Measurements from ENCODE around the gene MAPK4. TPM values are rescaled to one million over a fixed set of nuclear protein-coding genes. Genes with fewer than 3 reads are reported as not detected.

MAPK4 gene
- total RNA-seq, 1 donor from 2014 or later: 30.3 TPM

GRCh38 chr18:50654658-50655550 lies 95.0 kb downstream of the MAPK4 start:
- peak; percentile 46 for DNase-seq

GRCh38 chr18:50656396-50656795 lies 96.5 kb downstream of the MAPK4 start:
- no peak for DNase-seq

GRCh38 chr18:50656841-50657470 lies 97.1 kb downstream of the MAPK4 start:
- DNase-seq: no peak

GRCh38 chr18:50658601-50659000 lies 98.7 kb downstream of the MAPK4 start:
- DNase-seq: no peak

DNA sequence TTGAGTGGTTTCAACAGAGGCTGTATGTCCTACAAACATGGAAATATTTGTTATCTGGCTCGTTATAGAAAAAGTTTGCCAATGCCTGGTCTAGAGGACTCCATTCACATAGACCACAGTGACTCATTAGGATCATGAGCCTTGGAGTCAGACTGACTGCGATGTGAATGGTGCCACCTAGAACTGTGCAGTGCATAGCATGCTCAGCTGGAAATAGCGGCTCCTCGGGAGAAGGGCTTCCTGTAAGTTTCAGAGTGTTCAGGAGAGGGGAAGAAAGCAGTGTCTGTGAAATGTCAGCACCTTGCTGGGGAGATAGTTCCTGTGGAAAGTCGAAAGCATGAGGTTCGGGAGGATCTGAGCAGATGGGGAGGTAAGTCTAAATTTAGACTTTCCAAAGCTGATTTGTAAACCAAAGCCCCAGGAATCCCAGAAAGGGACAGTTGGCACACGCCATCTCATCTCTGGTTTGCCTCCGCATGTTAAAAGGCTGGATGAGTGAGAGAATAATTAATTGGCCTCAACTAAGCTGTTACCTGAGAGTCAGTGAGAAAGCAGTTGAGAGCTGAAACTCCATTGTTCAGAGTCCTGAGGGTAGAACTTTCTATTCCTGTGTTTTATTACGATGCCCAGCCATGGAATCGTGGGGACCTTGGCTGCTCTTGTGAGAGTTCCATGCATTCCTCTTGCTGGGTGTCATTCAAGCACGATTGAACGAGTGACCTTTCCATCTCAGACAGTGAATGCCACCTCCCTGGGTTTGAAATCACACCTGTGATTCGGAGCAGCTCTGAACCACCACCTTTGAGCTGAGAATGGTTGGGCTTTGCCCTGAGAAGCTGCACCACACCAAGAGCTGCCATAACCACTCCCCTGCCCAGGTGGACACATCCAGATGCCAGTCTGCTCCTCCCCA lies 99.5 kb downstream of the MAPK4 start:
- peak; percentile 58 for DNase-seq

DNA sequence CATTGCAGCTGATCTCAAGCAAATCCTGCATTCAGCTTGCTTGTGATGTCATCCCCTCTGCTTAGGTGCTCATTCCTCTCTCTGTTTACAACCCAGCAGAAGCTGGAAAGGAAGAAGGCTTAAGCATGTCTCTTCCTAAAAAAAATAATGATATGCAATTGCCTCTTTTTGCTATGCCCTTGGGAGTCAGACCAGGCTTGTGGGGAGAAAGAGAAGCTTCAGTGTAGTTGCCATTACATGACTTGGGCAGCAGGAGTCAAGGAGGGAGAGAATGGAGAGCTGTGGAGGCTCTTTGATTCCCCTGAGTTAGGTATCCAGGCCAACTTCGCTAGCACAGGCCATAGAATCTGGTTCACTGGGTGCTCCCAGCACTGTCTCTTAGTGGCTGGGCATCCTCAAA lies 101.1 kb downstream of the MAPK4 start:
- DNase-seq: no peak

GRCh38 chr18:50662177-50662576 lies 102.3 kb downstream of the MAPK4 start:
- DNase-seq: no peak

- no peak for DNase-seq
Observed at GRCh38 chr18:50662775-50663383, 103.0 kb downstream of the MAPK4 start.

DNA sequence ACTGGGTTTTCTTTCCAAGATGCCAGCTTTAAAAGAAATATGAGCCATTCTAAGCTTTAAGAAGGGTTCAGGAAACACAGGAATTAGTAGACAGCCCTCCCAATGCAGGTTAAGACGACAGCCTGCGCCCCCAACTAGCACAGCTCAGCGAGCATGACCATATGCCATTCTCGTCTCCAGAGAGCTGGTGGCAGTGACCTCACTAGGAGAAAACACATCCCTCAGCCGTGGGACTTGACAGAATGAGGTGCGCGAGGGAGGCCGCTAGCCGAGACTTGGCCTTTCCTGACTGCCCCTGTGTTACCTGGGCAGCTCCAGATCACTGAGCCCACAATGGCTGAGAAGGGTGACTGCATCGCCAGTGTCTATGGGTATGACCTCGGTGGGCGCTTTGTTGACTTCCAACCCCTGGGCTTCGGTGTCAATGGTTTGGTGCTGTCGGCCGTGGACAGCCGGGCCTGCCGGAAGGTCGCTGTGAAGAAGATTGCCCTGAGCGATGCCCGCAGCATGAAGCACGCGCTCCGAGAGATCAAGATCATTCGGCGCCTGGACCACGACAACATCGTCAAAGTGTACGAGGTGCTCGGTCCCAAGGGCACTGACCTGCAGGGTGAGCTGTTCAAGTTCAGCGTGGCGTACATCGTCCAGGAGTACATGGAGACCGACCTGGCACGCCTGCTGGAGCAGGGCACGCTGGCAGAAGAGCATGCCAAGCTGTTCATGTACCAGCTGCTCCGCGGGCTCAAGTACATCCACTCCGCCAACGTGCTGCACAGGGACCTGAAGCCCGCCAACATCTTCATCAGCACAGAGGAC lies 103.9 kb downstream of the MAPK4 start:
- DNase-seq: no peak

GRCh38 chr18:50665015-50665414 lies 105.1 kb downstream of the MAPK4 start:
- no peak for DNase-seq

GRCh38 chr18:50665519-50665918 lies 105.6 kb downstream of the MAPK4 start:
- no peak for DNase-seq

DNA sequence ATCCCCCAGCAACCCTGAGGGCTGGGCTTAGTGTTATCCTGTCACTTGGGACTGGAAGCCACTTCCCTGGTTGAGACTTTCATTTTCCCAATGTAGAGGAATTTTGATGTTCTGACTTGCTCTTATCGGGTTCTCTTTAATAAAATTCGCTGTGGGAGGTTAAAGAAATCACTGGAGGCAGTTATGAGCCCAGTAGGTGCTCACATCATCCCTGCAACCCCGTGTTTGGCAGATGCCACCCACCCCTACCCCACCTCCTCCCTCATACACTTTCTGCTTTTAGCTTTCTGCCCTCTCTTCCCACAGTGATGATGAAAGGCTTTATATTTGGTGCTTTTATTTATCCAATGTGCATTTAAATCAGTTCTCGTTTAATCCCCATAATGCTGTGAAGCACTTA lies 106.6 kb downstream of the MAPK4 start:
- no peak for DNase-seq

DNA sequence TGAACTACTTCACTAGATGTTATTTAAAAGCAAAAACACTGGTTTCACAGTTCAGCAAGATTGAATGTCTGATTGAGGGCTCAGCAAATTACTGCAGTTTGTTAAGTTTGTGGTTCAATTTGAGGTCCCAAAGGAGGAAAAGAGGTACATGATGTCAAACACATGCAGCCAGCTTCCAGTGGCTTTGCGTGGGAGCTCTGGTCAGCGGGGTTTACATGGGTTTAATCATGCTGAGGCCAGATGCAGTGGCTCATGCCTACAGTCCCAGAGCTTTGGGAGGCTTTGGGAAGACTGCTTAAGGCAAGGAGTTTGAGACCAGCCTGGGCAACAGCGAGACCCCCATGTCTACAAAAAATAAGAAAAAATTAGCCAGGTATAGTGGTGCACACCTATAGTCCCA lies 111.5 kb downstream of the MAPK4 start:
- DNase-seq: no peak

- peak; percentile 53 for DNase-seq
Observed at GRCh38 chr18:50674307-50674980, 114.6 kb downstream of the MAPK4 start.

- DNase-seq: no peak
Observed at GRCh38 chr18:50675043-50675442, 115.2 kb downstream of the MAPK4 start.

DNA sequence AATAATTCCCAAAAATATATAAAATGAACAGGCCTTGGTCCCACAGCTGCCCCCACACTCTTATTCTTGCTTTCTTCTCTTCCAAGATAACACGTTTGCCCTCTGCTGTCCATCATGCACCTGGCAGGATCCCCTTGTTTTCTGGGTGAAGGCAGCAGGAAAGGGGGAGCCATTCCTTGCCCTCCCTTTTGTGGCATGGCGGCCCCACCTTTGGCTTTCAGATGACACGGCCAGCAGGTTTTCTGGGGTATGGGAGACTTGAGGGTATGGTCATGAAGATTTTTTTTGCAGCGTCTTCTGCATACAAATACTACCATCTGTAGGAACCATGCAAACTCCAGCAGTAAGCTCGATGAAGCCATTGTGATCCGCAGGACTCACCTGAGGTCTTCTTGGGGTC lies 118.8 kb downstream of the MAPK4 start:
- DNase-seq: no peak

GRCh38 chr18:50679056-50679455 lies 119.2 kb downstream of the MAPK4 start:
- DNase-seq: no peak

GRCh38 chr18:50679656-50680055 lies 119.8 kb downstream of the MAPK4 start:
- no peak for DNase-seq

- DNase-seq: no peak
Observed at GRCh38 chr18:50680966-50681365, 121.1 kb downstream of the MAPK4 start.

GRCh38 chr18:50682852-50683251 lies 123.0 kb downstream of the MAPK4 start:
- DNase-seq: no peak

DNA sequence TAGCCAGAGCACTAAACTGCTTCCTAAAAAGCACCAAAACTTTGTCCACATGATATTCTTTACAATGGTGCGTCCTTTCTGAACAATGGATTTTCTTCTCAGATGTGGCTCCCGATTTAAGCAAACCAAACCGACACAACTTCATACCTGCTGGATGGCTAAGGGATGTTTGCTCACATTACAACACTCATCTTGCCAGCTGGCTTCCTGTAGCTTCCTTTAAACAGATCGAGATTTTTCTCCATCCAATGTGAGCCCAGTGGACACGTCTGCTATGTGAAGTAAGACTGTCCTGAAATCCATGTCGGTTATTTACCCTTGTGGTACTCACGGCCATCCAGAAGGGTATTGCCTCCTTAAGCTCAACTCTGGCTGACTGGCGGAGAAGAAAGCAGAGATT lies 126.5 kb downstream of the MAPK4 start:
- DNase-seq: no peak

Data from occipital lobe (tissue), 2 donors.